Measurements from ENCODE around the gene ARID1A. TPM values are rescaled to one million over a fixed set of nuclear protein-coding genes. Genes with fewer than 3 reads are reported as not detected.

ARID1A gene
- total and polyA plus RNA-seq, 2 of the 8 experiments (the other 6 are each of a cell fraction or from before 2014, with no cell fraction given): 52.1 to 103 TPM

- WGBS, 2 experiments (ENCODE audit: extremely low coverage in 1 of 2, insufficient coverage in 1 of 2, insufficient read length in 1 of 2, insufficient replicate concordance in 2 of 2, low coverage in 1 of 2, low lambda C conversion rate in 2 of 2, missing lambda C conversion rate in 1 of 2): 85% methylated on average over 5 of the region's 5 CpGs; no CpG with 5 or more reads in 1 of the 2 experiments
- FAIRE-seq: no peak
- no peak overlapping the region for H4K91ac ChIP-seq (replicated peaks; ENCODE audit: insufficient read length, low read length)
- no peak overlapping the region for H2BK12ac ChIP-seq (ENCODE audit: low read depth, low read length)
- H2AFZ ChIP-seq (ENCODE audit: low read length): no peak overlapping the region
- no peak overlapping the region for H3K4me2 ChIP-seq (ENCODE audit: insufficient read depth in 1 of 2, low read depth in 2 of 2, low read length in 2 of 2)
- CTCF ChIA-PET (ENCODE audit: partially characterized antibody): interaction anchor here (1.4 to 2.6 kb wide), 3 partner anchors 12 to 180 kb away, joined by 3 to 6 read pairs (median 6); no protein-coding TSS in a partner anchor
- H2BK5ac ChIP-seq (ENCODE audit: low read depth, low read length): no peak overlapping the region
- no peaks in the 10 kb centered on the region for H3K79me2 ChIP-seq (ENCODE audit: control insufficient read depth in 1 of 2, insufficient read depth in 2 of 2, low read length in 2 of 2)
- TF ChIP-seq KDM1A (IDR thresholded peaks at IDR 0.05; ENCODE audit: borderline replicate concordance, low read length) (no peak), RAD21 (IDR thresholded peaks at IDR 0.05 in 1 of 2, conservative IDR thresholded peaks at IDR 0.05 in 1 of 2; ENCODE audit: low read depth in 2 of 2, low read length in 2 of 2) (no peak), GABPA (IDR thresholded peaks at IDR 0.05; ENCODE audit: borderline replicate concordance, insufficient read depth, low read length) (no peak)
- DNase-seq (ENCODE audit: low read depth in 1 of 2, low spot score in 2 of 2): no peak
- peaks cover 4 to 14% (median 10%) of the 10 kb centered on the region in 4 experiments; a peak in 6 of 7 replicates for H3K4me1 ChIP-seq (replicated peaks in 1 of 4; ENCODE audit: control insufficient read depth in 3 of 4, insufficient read depth in 4 of 4, low read length in 3 of 4)
- no peaks in the 10 kb centered on the region for H3K79me1 ChIP-seq (ENCODE audit: low read depth, low read length)
- H2AK5ac ChIP-seq (ENCODE audit: low read depth, low read length): no peak overlapping the region
- peaks cover 17 to 36% (median 24%) of the 10 kb centered on the region in 4 experiments for H3K36me3 ChIP-seq (ENCODE audit: control insufficient read depth in 2 of 4, insufficient read depth in 4 of 4, low read length in 3 of 4)
- POLR2A ChIA-PET (ENCODE audit: partially characterized antibody): interaction anchor here (1.2 to 11.6 kb wide), 3 partner anchors 12 to 86 kb away, joined by 3 to 118 read pairs (median 5); partner anchors contain the start of gene ARID1A
- H3K56ac ChIP-seq (replicated peaks; ENCODE audit: insufficient read length, low read depth, low read length): no peak overlapping the region
- H2BK15ac ChIP-seq (ENCODE audit: low read length): no peak overlapping the region
- no peak overlapping the region for H3K14ac ChIP-seq (ENCODE audit: insufficient read length)
- no peaks in the 10 kb centered on the region for H3K9me3 ChIP-seq (ENCODE audit: insufficient read depth in 2 of 2, low read depth in 1 of 2, low read length in 1 of 2)
- no peak overlapping the region for H3K4ac ChIP-seq (replicated peaks; ENCODE audit: insufficient read length, low read depth, low read length)
- no peak overlapping the region for H3K27ac ChIP-seq (ENCODE audit: low read depth, low read length)
- H2BK120ac ChIP-seq (replicated peaks; ENCODE audit: low read depth, low read length): no peak overlapping the region
- H3K4me3 ChIP-seq (ENCODE audit: extremely low read depth in 1 of 4, insufficient read depth in 2 of 4, low read depth in 3 of 4, low read length in 4 of 4): no peak overlapping the region
- no peak overlapping the region for H3K23ac ChIP-seq (ENCODE audit: insufficient read length)
- no peak overlapping the region for H4K5ac ChIP-seq (ENCODE audit: insufficient read length, low read depth, low read length)
- H3K23me2 ChIP-seq (ENCODE audit: low read depth, low read length): peaks cover 10% of the 10 kb centered on the region
- no peak overlapping the region for H3K9ac ChIP-seq (replicated peaks in 1 of 4; ENCODE audit: extremely low read depth in 1 of 4, low read depth in 3 of 4, low read length in 3 of 4)
- H2BK20ac ChIP-seq (ENCODE audit: low read length): no peak overlapping the region
- no peak overlapping the region for H4K8ac ChIP-seq (ENCODE audit: extremely low read depth, insufficient read depth, low read length)
- H3K18ac ChIP-seq (ENCODE audit: extremely low read depth, low read length): no peak overlapping the region
- no peaks in the 10 kb centered on the region for H3K27me3 ChIP-seq (replicated peaks in 1 of 4; ENCODE audit: control insufficient read depth in 3 of 4, extremely low read depth in 1 of 4, insufficient read depth in 3 of 4, low read length in 3 of 4)
- H4K20me1 ChIP-seq (replicated peaks in 1 of 2; ENCODE audit: control insufficient read depth in 1 of 2, insufficient read depth in 2 of 2, low read length in 2 of 2): peaks cover 1 to 9% of the 10 kb centered on the region in 2 experiments
These were observed 87.8 kb downstream of the ARID1A start for GRCh38 chr1:26783646-26784022.

Measured in H1 (cell line).